ENCODE data around the gene POGZ.

The POGZ gene

GRCh38 chr1:151478140-151478812 is 19.0 kb upstream of the POGZ start:
- H3K4me3 ChIP-seq (ENCODE audit: low read depth, low read length): no peak overlapping the region
- peak; percentile 54 for DNase-seq (ENCODE audit: low read depth)
- no peak for TF ChIP-seq CTCF (IDR thresholded peaks at IDR 0.05; ENCODE audit: insufficient read depth, low read depth, low read length, missing control alignments)

- H3K4me3 ChIP-seq (ENCODE audit: low read depth, low read length): no peak overlapping the region
- DNase-seq (ENCODE audit: low read depth): no peak
Observed at GRCh38 chr1:151477066-151477465, 17.8 kb upstream of the POGZ start.

GRCh38 chr1:151476083-151476482 is 16.8 kb upstream of the POGZ start:
- no peak for TF ChIP-seq CTCF (IDR thresholded peaks at IDR 0.05; ENCODE audit: insufficient read depth, low read depth, low read length, missing control alignments)
- DNase-seq (ENCODE audit: low read depth): peak; percentile 38
- H3K4me3 ChIP-seq (ENCODE audit: low read depth, low read length): no peak overlapping the region

More at GRCh38 chr1:151477066-151477465, 17.8 kb upstream of the POGZ start:
- no peak for TF ChIP-seq CTCF (IDR thresholded peaks at IDR 0.05; ENCODE audit: insufficient read depth, low read depth, low read length, missing control alignments)

GRCh38 chr1:151475175-151475574 is 15.9 kb upstream of the POGZ start:
- H3K4me3 ChIP-seq (ENCODE audit: low read depth, low read length): no peak overlapping the region
- TF ChIP-seq CTCF (IDR thresholded peaks at IDR 0.05; ENCODE audit: insufficient read depth, low read depth, low read length, missing control alignments): no peak
- peak; percentile 94 for DNase-seq (ENCODE audit: low read depth)

GRCh38 chr1:151474745-151475144 is 15.5 kb upstream of the POGZ start:
- no peak overlapping the region for H3K4me3 ChIP-seq (ENCODE audit: low read depth, low read length)
- DNase-seq (ENCODE audit: low read depth): no peak
- no peak for TF ChIP-seq CTCF (IDR thresholded peaks at IDR 0.05; ENCODE audit: insufficient read depth, low read depth, low read length, missing control alignments)

GRCh38 chr1:151472856-151473731 is 13.8 kb upstream of the POGZ start:
- H3K4me3 ChIP-seq (ENCODE audit: low read depth, low read length): peak overlapping the region; percentile 50
- DNase-seq (ENCODE audit: low read depth): peak; percentile 57
- TF ChIP-seq CTCF (IDR thresholded peaks at IDR 0.05; ENCODE audit: insufficient read depth, low read depth, low read length, missing control alignments): no peak
